A673 (cell line): ENCODE results near the gene DMD. TPM values are rescaled to one million over a fixed set of nuclear protein-coding genes. Genes with fewer than 3 reads are reported as not detected.

Experiments
- BruUV-seq: library from RNA; stranded (reverse); fragments of 400-500 nt; replicated peaks from 2 replicates; lab custom pipeline; 2021; lab: Mats Ljungman, UMichigan
- CTCF ChIA-PET: fragments of 300-600 bp; sonication (Branson Sonifier 250); formaldehyde crosslinking; loops from one replicate; lab custom pipeline; 2022; ENCODE audit warnings: antibody characterized with exemption; lab: Charles Lee
- POLR2A ChIA-PET: fragments of 300-600 bp; sonication (Branson Sonifier 250); formaldehyde crosslinking; loops from one replicate; lab custom pipeline; 2022; ENCODE audit warnings: antibody characterized with exemption; ENCODE audit not compliant: low non-redundant PET; lab: Charles Lee
- DNase-seq: peaks from one replicate; pipeline ENCODE4 v3.0.0-alpha.2; 2015; ENCODE audit warnings: low spot score
- H3K27ac ChIP-seq: fragments of 200-600 bp; sonication (generic); 2 replicates; pipeline ENCODE4 v1.5.1; 2016; ENCODE audit warnings: mixed run types, low read depth, mild to moderate bottlenecking, mixed read lengths, antibody characterized with exemption, low read length; ENCODE audit not compliant: poor library complexity, severe bottlenecking
- H3K27me3 ChIP-seq: fragments of 200-600 bp; sonication (generic); replicated peaks from 2 replicates; pipeline ENCODE4 v1.6.1; 2017; ENCODE audit warnings: mixed run types, low read depth, mild to moderate bottlenecking, mixed read lengths, antibody characterized with exemption, low read length; ENCODE audit not compliant: insufficient read depth, poor library complexity
- H3K36me3 ChIP-seq: fragments of 200-600 bp; sonication (generic); 2 replicates; pipeline ENCODE4 v1.6.1; 2016; ENCODE audit warnings: mixed run types, mild to moderate bottlenecking, mixed read lengths, antibody characterized with exemption, low read length; ENCODE audit not compliant: insufficient read depth, poor library complexity, severe bottlenecking
- H3K4me1 ChIP-seq: fragments of 200-600 bp; sonication (generic); 2 replicates; pipeline ENCODE4 v1.6.1; 2017; ENCODE audit warnings: mixed run types, mild to moderate bottlenecking, mixed read lengths, antibody characterized with exemption, low read length; ENCODE audit not compliant: insufficient read depth, poor library complexity, severe bottlenecking
- H3K4me3 ChIP-seq: fragments of 200-600 bp; sonication (generic); 2 replicates; pipeline ENCODE4 v1.5.1; 2016; ENCODE audit warnings: low read depth, mixed run types, mild to moderate bottlenecking, mixed read lengths, low read length; ENCODE audit not compliant: poor library complexity, severe bottlenecking
- H3K9me3 ChIP-seq: fragments of 200-600 bp; sonication (generic); 2 replicates; pipeline ENCODE4 v1.6.1; 2016; ENCODE audit warnings: mixed run types, low read depth, mild to moderate bottlenecking, mixed read lengths, antibody characterized with exemption, low read length; ENCODE audit not compliant: poor library complexity, severe bottlenecking
- CTCF ChIP-seq: fragments of 300-800, 200-600 bp; sonication (generic); conservative IDR thresholded peaks from 2 replicates; pipeline ENCODE4 v1.5.1; 2017; ENCODE audit warnings: low read depth, mild to moderate bottlenecking, antibody characterized with exemption, low read length, moderate library complexity, mixed read lengths
- EZH2 ChIP-seq: fragments of 200-600 bp; sonication (generic); IDR thresholded peaks from 2 replicates; pipeline ENCODE4 v1.6.1; 2017; ENCODE audit warnings: borderline replicate concordance, low read depth, mild to moderate bottlenecking, mixed read lengths, antibody characterized with exemption, low read length; ENCODE audit not compliant: poor library complexity, severe bottlenecking
- intact Hi-C: fragments of 100-400 bp; cut with micrococcal nuclease; formaldehyde crosslinking; loops from one replicate; pipeline ENCODE4 v1.10.0; 2022; ENCODE audit not compliant: unreplicated experiment
- total RNA-seq: library from RNA; stranded (reverse); gene quantifications from 2 replicates; pipeline ENCODE4 v1.2.3, GENCODE V29; 2021

DMD gene
- total RNA-seq, 1 experiment from 2014 or later: 5.4 TPM

- ChIA-PET CTCF (no interaction called here), POLR2A (no interaction called here)
- TF ChIP-seq EZH2 (no peak), CTCF (no peak)
- no peaks in the 10 kb centered on the region for H3K4me1 ChIP-seq
- H3K36me3 ChIP-seq: no peaks in the 10 kb centered on the region
- intact Hi-C loops: no loop called here
- DNase-seq: no peak
- no peaks in the 10 kb centered on the region for H3K9me3 ChIP-seq
- H3K27me3 ChIP-seq: peaks cover 7% of the 10 kb centered on the region
- H3K27ac ChIP-seq: no peak overlapping the region
- BruUV-seq: no TSS peak
- no peak overlapping the region for H3K4me3 ChIP-seq
Observed at GRCh38 chrX:31367816-31368215, 1843.5 kb downstream of the DMD start.

GRCh38 chrX:31366041-31366440, 1845.3 kb downstream of the DMD start:
- BruUV-seq: no TSS peak
- H3K9me3 ChIP-seq: no peaks in the 10 kb centered on the region
- H3K4me1 ChIP-seq: no peaks in the 10 kb centered on the region
- ChIA-PET CTCF (no interaction called here), POLR2A (no interaction called here)
- H3K4me3 ChIP-seq: no peak overlapping the region
- DNase-seq: no peak
- no peak for TF ChIP-seq EZH2
- no peak for TF ChIP-seq CTCF
- H3K27me3 ChIP-seq: peaks cover 7% of the 10 kb centered on the region
- intact Hi-C loops: no loop called here
- H3K36me3 ChIP-seq: no peaks in the 10 kb centered on the region
- no peak overlapping the region for H3K27ac ChIP-seq

- TF ChIP-seq CTCF (no peak), EZH2 (no peak)
- BruUV-seq: no TSS peak
- H3K27me3 ChIP-seq: no peaks in the 10 kb centered on the region
- POLR2A ChIA-PET: no interaction called here
- intact Hi-C loops: no loop called here
- CTCF ChIA-PET: no interaction called here
- no peak for DNase-seq
- no peak overlapping the region for H3K27ac ChIP-seq
- no peaks in the 10 kb centered on the region for H3K4me1 ChIP-seq
- no peaks in the 10 kb centered on the region for H3K36me3 ChIP-seq
- no peaks in the 10 kb centered on the region for H3K9me3 ChIP-seq
- no peak overlapping the region for H3K4me3 ChIP-seq
Observed at GRCh38 chrX:31356275-31357212, 1854.8 kb downstream of the DMD start.
